ENCODE measurements around the gene ARHGAP24.
"Not testable (repeated sequence)": the region's sequence is repeated elsewhere in the genome, so short reads cannot be mapped to it uniquely, and the experiment has no call there.

ARHGAP24 gene

DNA sequence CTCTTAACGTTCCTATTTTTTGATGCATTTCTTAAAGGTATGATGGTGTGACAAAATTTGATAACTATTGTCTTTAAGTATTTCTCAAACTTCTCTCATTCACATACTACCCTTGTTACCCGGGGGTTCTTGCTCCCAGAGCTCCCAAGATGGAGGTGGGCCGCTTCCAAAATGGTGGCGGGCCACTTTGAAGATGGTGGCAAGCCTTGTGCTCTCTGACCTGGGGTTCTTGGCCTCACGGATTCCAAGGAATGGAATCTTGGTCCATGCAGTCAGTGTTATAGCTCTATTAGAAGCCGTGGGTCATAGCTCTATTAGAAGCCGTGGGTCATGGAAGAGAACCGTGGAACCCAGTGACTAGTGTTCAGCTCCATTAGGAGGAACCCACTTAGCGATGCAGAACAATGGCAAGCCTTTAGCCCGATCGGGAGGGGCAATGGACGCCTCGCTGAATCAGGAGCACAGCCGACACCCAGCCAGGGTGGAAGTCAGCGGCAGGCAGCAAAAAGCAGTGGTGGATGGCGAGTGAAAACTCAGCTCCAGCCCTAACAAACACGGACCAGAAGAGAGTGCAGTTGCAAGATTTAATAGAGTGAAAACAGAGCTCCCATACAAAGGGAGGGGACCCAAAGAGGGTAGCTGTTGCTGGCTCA, 481.5 kb downstream of the ARHGAP24 start:
- no peak for DNase-seq (ENCODE audit: low spot score)

DNA sequence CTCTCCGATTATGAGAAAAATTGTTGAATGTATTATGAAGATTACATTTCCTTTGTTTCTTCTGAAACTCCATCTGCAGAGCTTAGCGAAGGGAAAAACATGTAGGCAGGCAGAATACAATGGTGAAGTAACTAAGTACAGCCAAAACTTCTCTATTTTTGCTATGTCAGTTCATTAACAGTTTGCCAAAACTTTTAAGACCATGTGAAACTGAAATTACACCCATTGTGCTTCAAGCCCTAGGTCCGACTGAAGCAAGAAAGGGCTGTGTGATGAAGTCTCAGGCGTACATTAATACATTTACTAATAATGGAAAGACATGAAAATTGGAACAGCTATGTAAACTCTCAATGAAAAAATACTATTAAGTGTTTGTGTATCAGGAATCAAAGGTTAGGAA, 486.9 kb downstream of the ARHGAP24 start:
- no peak for DNase-seq (ENCODE audit: low spot score)

DNA sequence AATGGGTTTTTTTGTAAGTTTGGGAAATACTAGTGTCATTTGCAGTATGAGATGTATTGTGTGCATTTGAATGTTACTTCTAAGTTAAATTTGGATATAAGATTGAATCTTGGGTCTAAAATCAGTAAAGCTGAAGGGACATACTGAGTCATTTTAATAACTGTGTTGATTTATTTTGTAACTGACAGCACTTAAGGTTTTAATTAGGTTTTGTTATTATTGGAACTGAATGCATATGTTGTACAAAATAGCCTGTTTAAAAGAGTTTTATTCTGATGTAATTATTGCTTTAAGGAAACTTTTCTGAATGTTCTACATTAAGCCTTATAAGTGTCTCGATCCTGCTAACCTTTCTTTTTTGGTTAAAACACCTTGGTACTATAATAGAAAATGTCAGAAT, 488.3 kb downstream of the ARHGAP24 start:
- no peak for DNase-seq (ENCODE audit: low spot score)

DNA sequence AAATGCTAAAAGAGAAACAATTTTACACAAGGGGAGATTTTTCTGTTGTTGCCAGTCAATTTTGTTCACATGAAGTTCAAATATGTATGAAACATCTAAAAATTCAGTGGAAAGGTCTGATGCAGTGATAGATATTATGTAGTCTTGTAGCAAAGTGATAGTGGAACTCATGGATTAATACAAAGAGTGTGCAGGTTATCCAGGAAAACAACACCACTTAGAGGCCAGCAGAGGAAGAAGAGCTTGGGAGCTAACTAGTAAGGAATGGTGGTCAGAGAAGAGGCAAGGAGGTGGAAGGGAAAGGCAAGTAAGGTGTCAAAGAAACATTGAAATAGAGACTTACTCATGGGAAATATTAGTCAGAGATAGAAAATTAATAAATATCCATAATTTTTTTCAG, 489.3 kb downstream of the ARHGAP24 start:
- DNase-seq (ENCODE audit: low spot score) = no peak

DNA sequence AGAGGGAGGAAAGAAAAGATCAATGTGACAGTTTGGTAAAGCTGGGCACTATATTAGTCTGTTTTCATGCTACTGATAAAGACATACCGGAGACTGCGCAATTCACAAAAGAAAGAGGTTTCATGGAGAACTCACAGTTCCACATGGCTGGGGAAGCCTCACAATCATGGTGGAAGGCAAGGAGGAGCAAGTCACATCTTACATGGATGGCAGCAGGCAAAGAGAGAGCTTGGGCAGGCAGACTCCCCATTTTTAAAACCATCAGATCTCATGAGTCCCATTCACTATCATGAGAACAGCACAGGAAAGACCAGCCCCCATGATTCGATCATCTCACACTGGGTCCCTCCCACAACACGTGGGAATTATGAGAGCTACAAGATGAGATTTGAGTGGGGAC, 490.1 kb downstream of the ARHGAP24 start:
- not testable (repeated sequence) for DNase-seq (ENCODE audit: low spot score)

DNA sequence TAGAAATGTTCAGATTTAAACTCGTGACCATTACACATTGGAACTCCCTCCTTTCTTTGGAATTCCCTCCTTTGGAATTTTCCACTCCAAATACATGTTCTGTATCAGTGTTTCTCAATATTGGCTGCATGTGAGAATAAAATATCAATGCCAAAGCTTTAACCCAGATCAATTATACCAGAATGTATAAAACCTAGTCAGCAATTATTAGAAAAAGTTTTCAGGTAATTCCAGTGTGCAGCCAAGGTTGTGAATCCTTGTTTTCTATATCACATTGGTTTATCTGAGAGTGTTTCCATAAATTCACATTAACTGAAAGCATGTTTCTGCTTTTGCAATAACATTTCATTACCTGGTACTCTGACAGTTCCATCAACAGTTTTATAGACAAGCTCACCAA, 490.6 kb downstream of the ARHGAP24 start:
- no peak for DNase-seq (ENCODE audit: low spot score)

DNA sequence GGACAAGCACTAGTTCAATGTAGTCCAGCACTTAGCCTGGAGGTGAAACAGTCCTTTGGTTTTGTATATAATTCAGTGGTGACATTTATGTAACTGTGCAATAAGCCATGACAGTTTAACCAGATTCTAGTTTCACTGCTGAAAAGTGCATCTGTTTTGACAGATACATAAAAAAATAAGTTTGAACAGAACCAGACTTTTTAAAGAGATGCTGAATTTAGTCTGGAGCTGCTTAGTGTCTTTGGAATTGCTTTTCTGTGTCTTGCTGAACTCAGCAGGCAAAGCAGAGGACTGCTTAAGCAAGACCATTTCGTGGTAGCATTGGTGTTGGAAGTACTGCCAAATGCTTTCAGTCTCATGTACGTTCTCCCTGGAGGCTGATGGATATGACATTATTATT, 491.4 kb downstream of the ARHGAP24 start:
- DNase-seq (ENCODE audit: low spot score) = no peak

DNA sequence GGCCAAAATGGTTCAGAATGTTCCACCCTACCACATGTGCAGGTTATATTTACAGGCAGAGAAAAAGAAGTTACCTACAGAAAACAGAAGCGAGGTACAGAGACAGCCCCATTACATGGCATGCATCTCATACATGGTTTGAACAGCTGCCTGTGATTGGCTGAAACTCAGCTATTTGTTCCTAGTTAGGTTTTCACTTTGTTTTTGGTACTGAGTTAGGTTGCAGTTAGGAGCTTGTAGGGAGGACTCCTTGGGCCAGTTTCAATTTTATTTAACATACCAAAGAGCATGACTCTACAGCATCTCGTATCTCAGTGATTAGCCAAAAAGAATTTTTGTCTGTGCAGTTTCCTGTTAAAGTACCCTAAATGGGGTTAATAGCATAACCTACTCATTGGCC, 492.9 kb downstream of the ARHGAP24 start:
- no peak for DNase-seq (ENCODE audit: low spot score)

DNA sequence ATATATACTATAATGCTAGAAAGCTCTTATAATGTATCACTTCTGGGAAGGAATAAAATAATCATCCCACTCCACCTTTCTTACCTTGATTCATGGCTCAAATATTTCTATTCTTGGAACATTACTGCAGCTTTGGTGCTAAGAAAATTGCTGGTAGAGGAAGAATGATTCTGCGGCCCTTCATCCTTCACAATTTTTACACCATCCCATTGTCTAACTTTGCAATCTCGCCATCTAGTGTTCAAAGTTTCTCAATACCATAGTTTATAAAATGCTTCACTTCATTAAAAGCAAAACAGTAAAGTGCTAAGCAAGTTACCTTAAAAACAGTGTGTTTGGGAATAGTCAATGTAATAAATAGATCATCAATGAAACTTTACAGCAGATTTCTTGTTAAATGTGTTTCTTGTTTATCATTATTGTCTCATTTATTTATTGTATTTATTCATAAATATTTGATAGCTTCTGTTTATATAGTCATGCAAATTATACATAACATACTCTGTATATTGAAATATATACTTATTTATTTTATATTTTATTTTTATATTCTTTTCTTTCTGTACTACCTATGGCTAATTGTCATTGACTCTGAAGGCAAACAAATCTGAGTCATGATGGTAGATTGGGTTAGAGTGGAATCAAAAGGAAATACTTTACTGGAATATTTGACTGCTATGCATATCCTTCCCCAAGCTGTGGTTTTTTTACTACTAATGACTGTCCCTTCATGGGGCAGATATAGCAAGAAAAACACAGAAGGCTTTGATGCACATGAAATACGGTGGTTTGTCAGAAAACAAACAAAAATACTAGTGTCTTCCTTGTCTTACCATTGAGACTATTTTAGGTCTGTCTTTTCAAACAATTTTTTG, 494.2 kb downstream of the ARHGAP24 start:
- peak; percentile 47 for DNase-seq (ENCODE audit: low spot score)

DNA sequence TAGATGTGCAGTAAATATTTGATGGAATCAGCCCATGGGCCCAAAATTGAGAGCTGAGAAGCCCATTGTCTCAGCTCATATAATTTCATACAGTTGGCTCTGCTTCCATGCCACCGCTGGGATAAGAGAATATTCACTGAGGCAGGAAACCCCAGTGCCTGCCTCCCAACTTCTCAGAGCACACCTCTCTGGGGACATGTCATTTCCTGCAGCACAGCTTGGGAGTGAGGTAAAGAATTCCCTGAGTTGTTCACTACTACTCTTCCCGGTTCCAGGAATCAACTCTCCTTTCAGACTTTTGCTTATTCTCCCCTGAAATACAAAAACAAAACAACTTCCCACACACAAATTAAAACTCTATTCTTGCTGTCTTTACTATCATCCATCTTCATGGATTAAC, 495.6 kb downstream of the ARHGAP24 start:
- DNase-seq (ENCODE audit: low spot score) = no peak

DNA sequence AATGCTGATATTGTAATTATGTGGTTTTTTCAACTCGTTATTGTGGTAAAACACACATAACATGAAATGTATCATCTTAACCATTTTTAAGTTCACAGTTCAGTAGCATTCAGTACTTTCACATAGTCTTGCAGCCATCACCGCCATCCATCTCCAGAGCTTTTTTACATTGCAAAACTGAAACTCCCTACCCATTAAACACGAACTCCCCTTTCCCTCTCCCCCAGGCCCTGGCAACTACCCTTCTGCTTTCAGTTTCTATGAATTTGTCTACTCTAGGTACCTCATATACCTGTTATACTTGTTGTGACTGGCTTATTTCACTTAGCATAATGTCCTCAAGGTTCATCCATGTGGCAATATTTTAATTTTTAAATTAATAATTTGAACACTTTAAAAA, 504.3 kb downstream of the ARHGAP24 start:
- DNase-seq (ENCODE audit: low spot score) = no peak

DNA sequence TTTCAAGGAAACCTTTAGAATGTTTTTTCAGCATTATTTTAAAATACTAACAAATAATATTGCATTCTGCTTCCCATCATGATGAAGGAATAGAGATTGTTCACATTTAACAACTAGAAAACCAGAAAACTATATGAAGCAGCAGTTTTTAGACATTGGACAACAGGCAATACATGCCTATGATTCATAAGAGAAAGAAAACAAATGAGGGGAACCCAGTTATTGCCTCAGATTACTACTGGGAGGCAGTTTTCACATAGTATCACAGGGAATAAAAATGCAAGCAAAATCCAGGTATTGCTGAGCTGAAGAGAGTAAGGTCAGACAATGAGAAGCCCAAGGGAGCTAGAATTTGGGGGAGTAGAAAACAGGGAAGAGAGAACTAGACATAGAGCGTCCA, 511.3 kb downstream of the ARHGAP24 start:
- DNase-seq (ENCODE audit: low spot score) = no peak

DNA sequence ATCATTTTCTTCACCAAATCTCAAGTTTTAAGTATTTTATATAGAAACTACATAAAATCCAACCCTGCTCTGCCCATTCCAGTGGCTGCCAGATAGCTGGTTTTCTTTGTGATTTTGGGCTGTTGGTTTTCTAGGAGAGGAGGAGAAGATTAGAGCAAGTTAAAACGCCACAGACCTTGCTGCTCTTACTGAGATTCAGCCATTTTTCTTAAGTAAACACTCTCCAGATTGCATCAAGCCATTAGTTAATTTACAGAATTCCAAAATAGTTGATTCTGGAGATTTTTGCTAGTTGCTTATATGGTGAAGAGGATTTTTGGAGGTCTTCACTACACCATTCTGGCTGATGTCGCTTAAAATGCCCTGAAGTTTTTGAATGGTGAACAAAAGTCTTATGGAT, 518.7 kb downstream of the ARHGAP24 start:
- no peak for DNase-seq (ENCODE audit: low spot score)

DNA sequence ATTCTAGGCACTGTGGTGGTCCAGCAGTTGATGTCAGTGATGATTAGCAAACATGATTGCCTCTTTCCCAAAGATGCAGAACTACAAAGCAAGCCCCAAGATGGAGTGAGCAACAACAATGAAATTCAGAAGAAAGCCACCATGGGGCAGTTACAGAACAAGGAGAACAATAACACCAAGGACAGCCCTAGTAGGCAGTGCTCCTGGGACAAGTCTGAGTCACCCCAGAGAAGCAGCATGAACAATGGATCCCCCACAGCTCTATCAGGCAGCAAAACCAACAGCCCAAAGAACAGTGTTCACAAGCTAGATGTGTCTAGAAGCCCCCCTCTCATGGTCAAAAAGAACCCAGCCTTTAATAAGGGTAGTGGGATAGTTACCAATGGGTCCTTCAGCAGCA, 519.6 kb downstream of the ARHGAP24 start:
- no peak for DNase-seq (ENCODE audit: low spot score)

DNA sequence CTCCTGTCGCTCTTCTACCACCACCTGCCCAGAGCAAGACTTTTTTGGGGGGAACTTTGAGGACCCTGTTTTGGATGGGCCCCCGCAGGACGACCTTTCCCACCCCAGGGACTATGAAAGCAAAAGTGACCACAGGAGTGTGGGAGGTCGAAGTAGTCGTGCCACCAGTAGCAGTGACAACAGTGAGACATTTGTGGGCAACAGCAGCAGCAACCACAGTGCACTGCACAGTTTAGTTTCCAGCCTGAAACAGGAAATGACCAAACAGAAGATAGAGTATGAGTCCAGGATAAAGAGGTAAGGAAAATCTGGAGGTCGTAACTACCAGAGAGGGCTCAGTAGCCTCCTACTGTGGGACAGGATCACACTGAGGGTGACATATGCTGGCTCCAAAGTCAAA, 520.4 kb downstream of the ARHGAP24 start:
- no peak for DNase-seq (ENCODE audit: low spot score)

DNA sequence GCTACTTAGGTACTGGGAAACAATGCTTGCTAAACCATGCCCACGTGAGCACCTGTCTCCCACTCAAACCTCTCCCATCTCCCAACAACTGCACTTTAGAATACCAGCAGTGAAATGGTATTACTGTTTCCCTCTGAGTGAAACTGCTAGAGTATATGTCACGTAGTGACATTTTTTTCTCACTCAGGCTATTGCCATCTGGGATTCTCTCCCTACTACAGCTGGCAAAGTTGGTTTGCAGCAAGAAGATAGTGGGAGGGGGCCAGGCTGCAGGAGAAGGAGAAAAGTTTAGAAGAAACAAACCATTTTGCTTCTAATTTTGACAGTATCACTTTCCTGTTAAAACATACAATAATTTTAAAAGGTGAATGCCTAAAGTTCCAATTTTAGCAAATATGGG, 526.6 kb downstream of the ARHGAP24 start:
- DNase-seq (ENCODE audit: low spot score) = no peak

DNA sequence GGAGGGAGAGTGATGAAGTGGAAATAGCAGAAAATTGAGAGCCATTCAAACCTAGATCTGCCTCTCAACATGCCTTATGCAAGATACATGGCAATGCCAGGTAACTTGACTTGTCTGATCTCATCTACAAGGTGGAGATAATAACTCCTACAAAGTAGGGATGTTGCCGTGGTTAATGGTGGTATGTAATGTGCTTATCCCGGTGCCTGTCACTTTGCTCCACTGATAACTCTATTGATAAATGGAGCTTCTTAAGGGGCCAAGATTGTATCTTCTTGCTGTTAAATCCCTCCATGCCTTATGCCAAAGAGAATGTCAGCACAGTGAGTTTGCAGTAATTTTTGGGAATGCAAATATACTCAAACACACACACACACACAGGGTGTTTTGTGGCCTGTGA, 529.1 kb downstream of the ARHGAP24 start:
- no peak for DNase-seq (ENCODE audit: low spot score)

DNA sequence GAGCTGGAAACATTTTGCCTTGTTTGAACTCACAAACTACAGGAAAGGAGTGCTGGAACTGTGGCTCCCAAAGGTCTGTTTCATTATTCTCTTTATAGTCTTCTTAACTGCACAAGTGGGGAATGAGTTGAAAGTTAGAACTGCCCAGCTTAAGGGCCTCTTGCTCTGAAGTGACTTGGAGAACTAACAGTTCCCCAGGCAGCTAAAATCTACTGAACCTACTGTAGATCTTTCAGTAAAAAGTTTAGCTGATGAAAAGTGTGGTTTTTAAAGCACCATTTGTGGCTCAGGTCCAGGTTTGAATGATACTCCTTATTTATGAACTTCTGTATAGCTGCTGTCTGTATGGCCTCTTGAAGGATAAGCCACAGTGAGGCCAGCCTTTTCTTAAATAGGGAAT, 531.1 kb downstream of the ARHGAP24 start:
- DNase-seq (ENCODE audit: low spot score) = no peak

DNA sequence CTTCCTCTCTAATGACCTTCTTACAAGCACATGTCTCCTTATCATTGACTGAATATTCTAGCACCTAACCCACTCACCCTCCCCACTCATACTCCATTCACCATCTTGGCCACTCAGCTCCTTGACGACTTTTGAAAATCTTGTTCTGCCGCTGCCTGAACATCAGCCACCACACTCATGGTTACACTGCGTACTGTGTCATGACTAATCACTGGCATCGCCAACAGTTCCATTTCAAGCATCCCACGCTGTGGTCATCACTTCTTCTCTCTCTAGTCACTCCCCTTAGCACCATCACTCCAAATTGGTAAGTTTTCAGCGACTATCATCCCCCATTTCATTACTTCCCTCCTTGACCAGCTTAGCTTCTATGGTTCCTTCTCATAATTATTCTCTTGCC, 532.1 kb downstream of the ARHGAP24 start:
- no peak for DNase-seq (ENCODE audit: low spot score)

DNA sequence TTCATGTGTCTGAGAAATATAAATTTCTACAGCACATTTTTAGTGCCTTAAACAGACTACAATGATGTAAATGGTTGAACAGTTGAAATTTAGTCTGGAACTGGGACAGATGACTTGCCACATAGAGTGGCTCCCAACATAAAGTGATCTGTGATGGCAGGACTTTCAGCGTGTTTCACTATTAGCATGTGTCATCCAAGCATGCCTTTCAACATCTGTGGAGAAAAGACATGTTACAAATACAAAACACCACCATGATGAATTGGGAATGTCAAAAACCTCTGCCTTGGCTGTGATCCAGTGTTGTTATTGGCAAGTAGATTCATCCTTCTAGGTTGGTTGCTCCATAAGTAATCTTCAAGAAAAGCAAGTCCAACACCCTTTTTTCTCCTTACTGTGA, 536.2 kb downstream of the ARHGAP24 start:
- DNase-seq (ENCODE audit: low spot score) = no peak

DNA sequence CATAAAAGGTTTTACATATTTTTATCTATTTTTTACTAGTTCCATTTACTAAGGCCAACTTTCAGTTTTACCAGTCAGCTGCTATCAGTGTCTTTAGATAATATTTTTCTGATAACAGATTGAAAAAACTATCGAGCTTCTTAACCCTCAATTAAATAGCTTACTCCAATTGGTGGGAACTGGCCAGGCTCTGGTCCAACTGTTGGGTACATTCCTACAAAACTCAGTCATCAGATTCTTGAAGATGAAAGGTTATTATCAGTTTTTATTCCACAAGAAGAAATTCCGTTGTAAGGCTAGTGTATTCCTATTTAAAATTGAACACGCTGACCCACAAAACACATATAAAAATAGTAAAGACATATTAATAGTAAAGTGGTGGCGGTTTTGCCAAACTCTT, 538.7 kb downstream of the ARHGAP24 start:
- no peak for DNase-seq (ENCODE audit: low spot score)

DNA sequence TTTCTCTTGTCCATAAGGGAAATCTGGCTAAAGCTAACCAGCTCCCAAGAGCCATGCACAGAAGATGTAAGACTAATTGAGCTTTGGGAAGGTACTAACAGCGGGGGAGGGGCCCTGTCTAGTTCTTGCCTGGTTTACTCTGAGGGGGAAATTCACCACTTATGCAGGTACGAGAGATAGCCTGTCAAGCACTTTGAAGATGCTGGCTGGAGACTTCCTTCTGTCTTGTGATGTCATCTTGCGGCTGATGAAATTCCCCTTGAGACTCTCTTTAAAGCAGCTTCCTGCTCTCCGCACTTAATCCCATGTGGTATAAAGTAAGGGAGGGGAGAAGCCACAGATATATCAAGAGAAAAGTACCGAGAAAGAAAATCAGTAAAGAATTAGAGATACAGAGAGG, 539.6 kb downstream of the ARHGAP24 start:
- peak; percentile 15 for DNase-seq (ENCODE audit: low spot score)

DNA sequence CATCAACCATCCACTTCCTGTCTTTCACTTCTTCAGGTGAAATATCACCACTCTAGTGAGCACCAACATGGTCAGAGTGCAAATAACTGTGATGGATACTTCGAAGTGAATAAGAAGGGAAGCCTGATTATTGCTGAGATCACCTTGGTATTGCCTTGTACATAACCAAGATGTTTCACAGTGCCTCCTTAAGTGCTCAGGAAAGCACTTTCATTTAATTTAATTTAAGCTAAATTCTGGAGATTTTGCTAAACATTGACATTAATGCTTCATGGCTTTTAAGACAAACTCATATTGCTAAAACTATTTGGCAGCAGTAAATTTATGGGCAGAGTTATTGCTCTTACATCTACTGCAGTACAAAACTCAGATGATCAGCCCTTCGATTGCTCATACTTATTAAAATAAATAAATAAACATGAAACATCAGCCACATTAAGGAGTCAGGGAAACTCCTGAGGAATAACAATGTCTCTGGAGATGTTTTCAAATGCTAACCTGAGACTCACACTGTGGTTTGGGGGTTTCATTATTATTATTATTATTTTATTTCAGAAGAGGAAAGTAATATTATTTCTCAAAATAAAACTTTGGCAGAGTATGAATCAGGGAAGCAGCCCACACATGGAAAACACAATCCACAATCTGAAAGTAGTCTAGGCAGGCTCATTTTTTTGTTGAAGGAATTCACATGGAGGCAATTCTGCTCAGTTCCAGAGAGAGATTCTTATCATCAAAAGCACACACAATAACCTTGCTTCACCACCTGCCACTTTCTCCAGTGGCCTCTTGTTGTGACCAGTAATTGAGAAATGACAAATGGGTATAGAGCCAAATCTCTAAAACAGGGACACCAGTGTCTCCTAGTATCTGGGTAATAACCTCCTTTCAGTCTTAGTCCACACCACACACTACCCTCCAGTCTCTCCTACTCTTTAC, 540.7 kb downstream of the ARHGAP24 start:
- no peak for DNase-seq (ENCODE audit: low spot score)
